ENCODE data around the gene TLR1.
"Not testable (repeated sequence)": the region's sequence is repeated elsewhere in the genome, so short reads cannot be mapped to it uniquely, and the experiment has no call there.

TLR1 gene

DNA sequence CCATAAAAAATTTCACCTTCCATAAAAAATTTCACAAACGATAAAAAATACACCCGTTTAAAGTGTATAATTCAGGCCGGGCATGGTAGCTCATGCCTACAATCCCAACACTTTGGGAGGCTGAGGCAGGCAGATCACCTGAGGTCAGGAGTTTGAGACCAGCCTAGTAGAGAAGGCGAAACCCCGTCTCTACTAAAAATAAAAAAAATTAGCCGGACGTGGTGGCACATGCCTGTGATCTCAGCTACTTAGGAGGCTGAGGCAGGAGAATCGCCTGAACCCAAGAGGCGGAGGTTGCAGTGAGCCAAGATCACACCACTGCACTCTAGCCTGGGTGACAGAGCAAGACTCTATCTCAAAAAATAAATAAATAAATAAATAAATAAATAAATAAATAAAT is 1.7 kb upstream of the TLR1 start:
- DNase-seq, result not testable (repeated sequence)

DNA sequence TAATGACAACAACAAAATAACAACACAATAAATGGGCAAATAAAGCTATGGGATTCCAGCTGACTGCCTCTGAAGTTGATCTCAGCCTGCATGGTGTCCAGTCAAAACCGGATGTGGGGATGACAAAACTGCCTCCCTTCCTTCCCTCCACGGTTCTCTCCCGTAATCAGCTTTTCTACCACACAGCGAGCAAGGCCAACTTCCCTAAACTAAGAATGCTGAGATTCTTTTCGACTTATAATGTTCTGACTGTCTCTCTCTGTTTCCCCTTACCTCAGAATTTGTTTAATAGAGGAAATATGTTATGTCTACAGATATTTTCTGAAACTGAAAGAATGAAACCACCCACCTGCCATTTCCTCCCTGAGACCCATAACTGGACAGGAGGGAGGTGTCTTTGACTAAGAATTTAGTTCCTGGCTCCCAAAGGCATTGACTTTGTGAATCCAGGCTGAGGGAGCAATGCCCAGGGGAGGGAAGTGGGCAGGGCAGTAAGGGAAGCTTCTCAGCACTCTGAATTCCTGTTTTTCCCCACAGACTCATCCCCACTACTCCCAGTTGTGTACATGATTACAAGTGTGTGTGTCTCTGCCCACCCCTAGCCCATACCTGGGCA is 1.0 kb upstream of the TLR1 start:
- DNase-seq, result no peak

DNA sequence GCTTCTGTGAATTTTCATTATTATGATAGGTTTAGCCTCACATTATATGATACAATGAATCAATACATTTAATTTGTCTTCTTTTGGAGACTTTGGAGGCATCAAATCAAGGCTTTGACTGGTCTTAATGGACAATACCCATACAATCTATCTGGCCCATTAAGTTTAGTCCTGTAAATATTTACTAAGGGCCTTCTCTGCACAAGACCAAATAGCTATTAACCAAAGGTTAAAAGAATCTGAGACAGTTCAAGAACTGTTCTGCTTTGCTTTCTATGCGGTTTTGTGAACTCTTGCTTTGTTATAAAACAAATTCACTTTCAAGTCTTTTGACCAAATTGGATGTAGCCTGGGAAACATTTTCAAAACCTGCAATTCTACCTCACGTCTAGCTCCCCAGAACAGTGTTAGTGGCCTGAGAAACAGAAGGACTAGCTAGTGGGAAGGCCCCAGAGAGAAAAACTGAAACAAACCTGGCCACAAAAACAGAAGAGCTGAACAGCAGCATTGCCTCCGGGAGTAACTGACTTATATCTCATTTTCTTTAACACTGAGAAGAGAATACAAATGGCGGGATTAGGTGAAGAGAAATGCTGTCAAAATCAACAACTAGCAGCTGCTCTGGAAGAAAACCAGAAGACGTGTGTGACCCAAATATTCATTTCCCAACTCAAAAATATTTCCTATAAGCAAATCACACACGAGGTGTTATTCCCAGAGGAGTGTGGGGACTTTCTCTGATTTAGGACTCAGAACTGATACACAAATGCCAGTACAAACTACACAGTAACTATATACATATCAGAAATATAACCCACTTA is 548 bp downstream of the TLR1 start:
- DNase-seq, result no peak

DNA sequence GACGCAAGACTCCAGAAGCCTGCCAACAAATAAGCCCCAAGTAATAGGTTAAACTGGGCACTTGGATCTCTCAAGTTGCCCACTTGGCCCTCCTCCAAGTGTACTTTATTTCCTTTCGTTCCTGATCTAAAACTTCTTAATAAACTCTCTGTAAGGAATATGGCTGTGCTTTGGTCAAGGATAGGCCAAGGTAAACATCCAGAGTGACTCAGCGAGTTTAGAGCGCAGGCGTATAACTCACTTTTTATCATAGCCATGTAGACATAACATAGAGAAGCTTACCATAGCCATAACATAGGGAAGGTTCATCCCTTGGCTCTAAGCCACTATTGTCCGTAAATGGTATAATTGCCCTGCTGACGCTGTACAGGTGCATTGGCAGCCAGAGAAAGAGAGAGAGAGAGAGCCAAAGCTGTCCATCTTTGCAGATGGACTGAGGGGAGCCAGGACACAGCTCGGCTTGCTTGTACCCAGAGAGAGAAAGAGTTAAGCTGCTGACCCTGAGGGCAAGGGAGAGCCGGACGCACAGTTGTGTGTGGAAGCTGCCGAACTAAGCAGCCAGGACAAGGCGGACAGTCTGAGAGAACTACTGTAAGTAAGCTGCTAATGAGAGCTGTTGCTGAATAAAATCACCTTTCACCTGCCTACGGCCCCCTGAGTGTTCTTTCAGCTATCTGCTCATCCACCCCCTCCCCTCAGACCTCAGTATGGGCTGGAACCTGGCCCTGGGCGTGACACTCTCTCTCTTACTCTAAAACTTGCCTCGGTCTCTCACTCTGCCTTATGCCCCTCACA is 1.8 kb downstream of the TLR1 start:
- no peak for DNase-seq

DNA sequence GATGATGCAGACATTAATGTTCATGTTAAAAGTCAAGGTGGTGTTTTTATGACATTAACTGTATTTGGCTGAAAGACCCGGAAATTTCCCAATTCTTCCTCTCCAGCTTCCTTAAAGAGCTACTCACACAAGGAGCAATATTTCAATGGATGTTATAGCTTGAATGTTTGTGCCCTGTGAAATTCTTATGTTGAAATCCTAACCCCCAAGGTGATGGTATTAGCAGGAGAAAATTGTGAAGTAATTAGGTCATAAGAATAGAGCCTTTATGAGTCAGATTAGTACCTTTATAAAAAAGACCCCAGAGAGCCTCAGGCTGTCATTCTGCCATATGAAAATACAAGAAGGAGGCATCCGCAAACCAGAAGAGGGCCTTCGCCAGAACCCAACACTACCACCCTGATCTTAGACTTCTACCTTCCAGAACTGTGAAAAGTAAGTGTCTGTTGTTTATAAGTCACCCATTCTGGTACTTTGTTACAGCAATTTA is 3.6 kb downstream of the TLR1 start:
- no peak for DNase-seq

DNA sequence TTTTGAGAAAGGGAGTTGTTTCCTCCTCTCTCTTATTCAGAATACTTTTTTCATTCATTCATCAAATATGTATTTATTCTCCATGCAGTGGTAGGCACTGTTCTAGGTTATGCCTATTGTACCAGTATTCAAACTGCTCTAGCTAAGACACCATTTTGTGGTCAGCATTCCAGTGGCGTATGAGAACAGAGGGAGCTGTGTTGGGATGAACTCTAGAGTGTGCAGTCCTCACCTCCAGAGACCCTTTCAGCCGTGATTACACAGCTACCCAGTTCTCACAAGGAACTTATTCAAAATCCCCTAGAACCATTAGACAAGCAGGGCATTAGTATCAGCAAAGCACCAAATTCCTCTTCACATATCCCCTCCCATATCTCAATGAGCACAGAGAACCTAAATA is 4.2 kb downstream of the TLR1 start:
- no peak for DNase-seq

DNA sequence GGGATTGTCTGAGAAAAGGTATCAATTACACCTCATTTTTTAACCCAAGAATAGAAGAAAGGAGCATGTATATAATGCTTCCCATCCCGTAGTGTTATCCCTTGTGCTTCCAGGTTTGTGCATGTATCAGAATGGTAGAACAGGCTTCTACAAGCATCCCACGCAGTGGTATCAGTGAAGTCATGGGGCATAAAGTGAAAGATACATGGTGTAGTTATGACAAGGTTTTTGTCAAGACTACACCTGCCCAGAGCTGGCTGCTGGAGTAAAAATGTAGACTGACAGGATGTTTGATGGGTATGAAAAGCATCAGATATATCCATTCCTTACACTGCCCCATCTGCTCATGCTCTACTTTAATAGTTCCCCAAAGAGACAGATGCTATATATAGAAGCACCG is 9.5 kb downstream of the TLR1 start:
- DNase-seq, result no peak

DNA sequence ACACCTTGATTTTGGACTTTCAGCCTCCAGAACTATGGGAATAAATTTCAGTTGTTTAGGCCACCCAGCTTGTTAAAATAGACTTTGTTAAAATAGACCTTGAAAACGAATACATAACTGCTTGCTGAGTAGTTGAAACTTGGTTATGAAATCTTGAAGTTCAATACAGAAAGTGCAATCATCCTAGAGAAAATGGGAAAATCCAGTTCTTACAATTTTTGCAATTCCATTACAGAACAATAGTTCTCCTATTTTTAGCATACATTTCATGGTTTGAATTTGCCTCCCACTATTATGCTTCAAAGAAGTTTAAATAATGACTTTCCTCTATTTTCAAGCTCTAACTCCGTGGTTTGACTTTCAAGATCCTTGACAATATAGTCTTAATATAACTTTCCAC is 10.5 kb downstream of the TLR1 start:
- no peak for DNase-seq

DNA sequence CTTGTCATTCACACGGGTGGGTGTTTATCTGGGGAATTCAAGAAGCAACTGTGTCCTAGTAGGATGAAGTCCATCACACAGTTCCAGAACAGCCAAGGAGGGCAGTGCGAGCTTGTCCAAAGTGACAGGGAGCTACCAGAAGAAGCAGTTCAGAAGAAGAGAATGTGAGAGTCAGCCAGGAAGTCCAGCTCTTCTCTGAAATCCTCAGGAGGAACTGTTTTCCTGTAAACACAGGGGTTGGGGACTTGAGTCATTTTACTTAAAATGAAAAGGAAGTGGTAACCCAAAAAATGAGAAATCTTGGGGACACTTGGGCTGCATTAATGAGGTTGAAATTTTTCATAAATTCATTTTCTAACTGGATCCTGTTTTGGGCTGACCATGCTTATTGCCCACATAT is 13.6 kb downstream of the TLR1 start:
- DNase-seq, result no peak

DNA sequence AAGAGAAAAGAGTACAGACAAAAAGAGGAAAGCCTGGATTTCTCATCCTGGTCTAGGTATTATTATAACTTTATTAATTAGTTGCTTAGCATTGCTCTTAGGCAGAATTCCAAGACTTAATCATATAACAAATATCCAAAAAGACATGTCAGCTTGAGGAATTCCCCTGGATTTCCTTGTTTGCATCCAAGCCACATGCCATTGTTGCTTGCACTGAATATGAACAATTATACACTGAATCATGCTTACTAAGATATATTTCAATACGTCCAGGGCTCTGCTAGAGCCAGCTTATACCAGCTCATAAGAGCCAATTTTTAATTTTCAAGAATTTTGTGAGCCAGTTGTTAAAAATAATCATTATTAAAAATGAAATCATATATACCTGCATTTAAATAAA is 16.3 kb downstream of the TLR1 start:
- DNase-seq, result no peak

DNA sequence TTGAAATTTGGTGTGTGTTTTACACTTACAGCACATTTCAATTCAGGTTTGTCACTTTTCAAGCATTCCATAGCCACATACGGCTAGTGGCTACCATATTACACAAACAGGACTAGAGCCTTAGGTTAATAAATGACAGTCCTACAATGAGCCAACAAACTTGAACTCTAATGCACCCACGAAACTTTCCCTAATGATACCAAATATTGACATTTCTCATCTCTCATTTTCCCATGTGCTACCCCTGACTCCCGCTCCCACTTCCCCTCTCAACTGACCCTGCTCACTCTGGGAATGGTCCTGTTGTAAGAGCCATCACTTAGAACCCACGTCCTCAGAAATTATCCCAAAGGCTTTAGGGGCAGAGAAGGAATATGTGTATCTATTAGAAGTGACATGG is 16.9 kb downstream of the TLR1 start:
- no peak for DNase-seq

DNA sequence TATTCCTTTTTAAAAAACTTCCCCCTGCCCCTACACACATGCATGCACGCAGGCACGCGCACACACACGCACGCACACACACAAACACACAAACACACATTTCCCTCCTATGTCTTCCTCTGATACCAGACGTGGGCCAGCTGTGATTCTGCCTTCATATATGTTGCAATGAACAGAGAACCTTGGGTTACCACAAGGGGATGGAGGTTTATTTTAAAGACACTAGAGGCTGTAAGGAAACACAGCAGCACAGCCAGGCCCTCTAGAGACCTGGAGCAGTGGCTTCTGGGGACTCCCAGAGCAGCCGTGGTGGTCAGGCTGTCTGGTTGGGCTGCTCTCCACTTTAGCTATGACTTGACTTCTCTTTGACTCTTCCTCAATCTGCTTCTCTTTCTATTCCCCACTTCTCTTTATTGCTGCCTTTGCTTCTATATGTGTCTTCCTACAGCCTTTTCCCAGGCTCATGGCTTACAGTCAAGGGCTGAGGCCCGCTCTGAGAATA is 18.6 kb downstream of the TLR1 start:
- DNase-seq, result no peak

DNA sequence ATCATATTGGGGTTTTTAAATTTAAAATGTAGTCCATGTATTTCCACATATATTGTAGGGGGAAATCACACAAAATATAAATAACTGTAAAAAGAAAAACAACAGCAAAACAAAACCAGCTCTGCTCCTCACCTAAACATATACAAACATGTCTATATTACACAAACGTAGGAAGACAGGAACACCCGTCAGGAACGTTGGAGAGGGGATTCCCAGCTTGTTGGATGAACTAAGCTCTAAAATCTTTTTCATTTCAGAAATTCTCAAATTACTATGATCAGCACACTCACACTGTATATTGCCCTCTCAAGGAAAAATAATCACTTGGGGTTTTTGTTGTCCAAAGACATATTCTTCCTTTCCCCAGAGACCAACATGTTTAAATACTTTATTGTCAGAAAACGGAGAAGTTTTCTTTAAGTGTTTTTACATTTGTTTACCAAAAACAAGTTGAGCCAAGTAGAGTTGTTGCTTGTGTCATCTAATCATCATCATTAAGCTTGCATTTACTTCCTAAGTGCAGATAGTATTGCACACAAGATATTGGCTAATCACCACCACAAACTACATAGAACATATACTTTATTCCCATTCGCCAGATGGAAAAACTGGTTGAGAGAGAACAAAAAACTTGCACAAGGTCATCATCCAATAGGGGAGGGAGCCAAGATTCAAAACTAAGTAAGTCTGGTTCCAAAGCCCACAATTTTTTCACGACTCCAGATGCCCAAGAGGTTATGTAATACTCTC is 19.4 kb downstream of the TLR1 start:
- no peak for DNase-seq

DNA sequence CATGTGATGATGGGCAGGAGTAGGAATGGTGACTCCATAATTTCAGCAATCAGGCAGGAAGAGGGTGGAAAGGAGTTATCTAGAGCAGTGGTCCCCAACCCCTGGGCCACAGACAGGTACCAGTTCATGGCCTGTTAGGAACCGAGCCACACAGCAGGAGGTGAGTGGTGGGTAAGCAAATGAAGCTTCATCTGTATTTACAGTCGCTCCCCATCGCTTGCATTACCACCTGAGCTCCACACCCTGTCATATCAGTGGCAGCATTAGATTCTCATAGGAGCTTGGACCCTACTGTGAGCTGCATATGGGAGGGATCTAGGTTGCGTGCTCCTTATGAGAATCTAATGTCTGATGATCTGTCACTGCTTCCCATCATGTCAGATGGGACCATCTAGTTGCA is 20.4 kb downstream of the TLR1 start:
- no peak for DNase-seq

DNA sequence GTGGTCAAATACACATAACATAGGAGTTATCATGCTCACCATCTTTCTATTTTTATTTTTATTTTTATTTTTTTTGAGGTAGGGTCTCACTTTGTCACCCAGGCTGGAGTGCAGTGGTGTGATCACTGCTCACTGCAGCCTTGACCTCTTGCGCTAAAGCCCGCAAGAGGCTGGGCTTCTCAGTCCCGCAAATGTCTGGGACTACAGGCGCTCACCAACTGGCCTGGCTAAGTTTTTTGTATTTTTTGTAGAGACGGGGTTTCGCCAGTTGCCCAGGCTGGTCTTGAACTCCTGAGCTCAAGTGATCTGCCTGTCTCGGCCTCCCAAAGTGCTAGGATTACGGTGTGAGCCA is 21.5 kb downstream of the TLR1 start:
- DNase-seq, result no peak

DNA sequence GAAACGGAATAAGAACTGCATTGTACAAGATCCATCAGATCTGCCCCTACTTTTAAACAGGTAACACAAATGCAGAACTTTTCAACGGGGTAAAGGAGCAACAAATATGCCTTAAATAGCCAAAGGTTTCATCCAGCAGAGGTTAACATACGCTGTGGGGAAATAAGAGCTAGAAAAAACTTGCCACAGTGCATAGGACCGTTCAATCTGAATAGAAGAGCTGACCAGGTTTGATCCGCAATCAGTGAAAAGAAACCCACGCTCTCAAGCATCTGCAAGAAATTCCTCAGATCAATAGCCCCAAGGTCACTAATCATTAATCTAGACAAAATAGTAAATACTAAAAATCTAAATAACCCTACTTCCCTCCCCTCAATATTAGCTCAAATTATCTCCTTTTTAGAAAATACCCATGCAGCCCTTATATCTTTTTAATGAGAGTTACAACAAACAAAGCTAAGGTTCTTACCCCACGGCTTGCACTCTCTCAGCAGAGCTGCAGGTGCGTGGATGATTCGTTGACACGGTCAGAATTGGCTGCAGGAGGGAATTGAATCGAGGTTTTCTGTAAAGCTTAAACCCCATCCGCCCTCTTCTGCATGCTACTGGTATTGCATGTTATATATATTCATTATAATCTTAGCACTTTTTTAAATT is 22.0 kb downstream of the TLR1 start, which contains the start of gene TLR10:
Gene TLR10 (minus strand): TSS at position 539 of the 657 bp plus-strand sequence. CDS start 7,400 bp downstream, outside the sequence.
- peak; percentile 10 to 12 for DNase-seq

DNA sequence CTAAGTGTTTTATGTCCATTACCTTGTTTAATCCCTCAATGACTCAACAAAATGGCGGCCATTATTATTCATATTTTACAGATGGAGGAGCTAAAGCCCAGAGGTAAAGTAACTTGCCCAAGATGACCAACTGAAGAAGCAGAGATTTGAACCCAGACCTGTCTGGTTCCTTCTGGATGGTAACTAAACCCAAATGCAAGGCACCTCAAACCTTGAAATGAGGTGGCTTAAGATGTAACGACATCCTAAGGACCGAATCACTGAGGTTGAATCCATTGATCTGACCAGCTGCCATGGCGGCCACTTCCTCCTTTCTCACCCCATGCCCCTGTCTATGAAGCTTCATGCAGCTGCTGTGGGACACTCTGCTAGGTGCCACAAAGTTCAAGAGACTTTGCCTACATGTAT is 22.7 kb downstream of the TLR1 start:
- no peak for DNase-seq

DNA sequence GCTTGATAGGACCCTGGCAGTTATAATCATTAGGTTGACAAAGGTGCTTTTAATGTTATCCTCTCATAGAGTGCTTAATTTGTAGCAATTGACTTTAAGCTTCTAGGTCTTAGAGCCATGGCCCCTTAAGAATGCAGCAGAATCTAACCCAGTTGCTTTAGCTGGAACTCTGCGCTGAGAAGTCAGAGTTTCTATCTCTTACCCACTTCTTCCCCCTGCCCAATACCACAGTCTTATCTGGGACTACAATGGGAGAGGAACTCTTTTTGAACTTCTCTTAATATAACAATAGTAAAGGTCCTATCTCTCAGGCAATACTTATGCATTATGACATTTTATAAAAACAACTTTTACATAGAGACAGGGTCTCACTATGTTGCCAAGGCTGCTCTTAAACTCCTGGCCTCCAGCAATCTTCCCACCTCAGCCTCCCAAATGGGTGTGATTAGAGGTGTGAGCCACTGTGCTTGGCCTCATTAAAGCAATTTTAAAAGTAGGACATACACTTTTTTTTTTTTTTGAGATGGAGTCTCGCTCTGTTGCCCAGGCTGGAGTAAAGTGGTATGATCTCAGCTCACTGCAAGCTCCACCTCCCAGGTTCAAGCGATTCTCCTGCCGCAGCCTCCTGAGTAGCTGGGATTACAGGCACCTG is 23.6 kb downstream of the TLR1 start:
- no peak for DNase-seq

DNA sequence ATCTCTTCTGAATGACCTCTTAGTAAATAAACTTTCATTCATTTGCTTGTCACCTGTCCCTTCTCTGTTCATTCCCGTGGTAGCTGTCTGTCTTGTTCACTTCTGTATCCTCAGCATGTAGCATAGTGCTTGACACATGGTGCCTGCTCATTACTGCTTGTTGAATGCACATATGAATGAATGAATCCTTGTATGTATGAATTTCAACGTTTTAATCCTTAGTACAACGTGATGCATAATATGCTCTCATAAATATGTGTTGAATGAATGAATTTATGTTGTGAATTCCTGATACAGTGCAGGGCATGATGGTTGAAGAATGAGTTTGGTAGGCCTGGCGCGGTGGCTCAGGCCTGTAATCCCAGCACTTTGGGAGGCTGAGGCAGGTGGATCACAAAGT is 24.8 kb downstream of the TLR1 start:
- no peak for DNase-seq

DNA sequence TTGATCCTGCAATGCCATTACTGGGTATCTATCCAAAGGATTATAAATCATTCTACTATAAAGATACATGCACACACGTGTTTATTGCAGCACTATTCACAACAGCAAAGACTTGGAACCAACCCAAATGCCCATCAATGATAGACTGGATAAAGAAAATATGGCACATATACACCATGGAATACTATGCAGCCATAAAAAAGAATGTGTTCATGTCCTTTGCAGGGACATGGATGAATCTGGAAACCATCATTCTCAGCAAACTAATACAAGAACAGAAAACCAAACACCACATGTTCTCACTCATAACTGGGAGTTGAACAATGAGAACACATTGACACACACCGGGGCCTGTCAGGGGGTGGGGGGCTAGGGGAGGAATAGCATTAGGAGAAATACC is 26.7 kb downstream of the TLR1 start:
- DNase-seq, result not testable (repeated sequence)

DNA sequence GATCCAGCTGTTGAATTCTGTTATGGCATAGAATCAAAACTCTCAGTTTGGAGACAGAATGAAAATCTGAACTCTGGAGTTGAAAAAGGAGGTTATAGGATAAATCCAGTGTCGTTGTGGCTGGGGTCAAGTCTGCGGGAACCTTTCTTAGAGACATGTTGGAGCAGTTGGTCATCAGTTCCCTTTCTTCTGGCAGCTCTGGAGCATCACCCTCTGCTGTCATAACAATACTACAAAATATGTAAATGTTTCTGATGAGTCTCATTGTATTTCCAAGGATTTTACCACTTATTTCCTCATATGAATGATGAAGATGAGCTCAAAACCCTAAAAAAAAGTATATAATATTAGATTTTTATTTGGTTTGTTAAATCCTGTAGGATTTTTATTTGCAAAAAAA is 29.3 kb downstream of the TLR1 start:
- DNase-seq, result no peak

All from SHP77 (cell line).